ENCODE results near the gene YJEFN3. TPM values are rescaled to one million over a fixed set of nuclear protein-coding genes. Genes with fewer than 3 reads are reported as not detected.
A peak's percentile ranks its signal among the peaks of the same experiment; 100 is the strongest.

Gene YJEFN3
- total RNA-seq, 1 experiment from 2014 or later, result 1.2 TPM

GRCh38 chr19:19546751-19547162 lies 18.0 kb downstream of the YJEFN3 start:
- H3K27me3 ChIP-seq (ENCODE audit: control insufficient read depth, insufficient read depth, low read length), result no peaks in the 10 kb centered on the region
- no peaks in the 10 kb centered on the region for H3K36me3 ChIP-seq (replicated peaks; ENCODE audit: control insufficient read depth, insufficient read depth, low read length)
- H3K4me3 ChIP-seq (ENCODE audit: insufficient read depth, low read depth, low read length), result no peak overlapping the region
- no peak for DNase-seq

GRCh38 chr19:19547674-19548336 lies 19.1 kb downstream of the YJEFN3 start:
- DNase-seq, result no peak
- Histone ChIP-seq H3K4me3 (ENCODE audit: insufficient read depth, low read depth, low read length) (no peak overlapping the region), H3K27me3 (ENCODE audit: control insufficient read depth, insufficient read depth, low read length) (no peaks in the 10 kb centered on the region), H3K36me3 (replicated peaks; ENCODE audit: control insufficient read depth, insufficient read depth, low read length) (no peaks in the 10 kb centered on the region)

- Histone ChIP-seq H3K27me3 (ENCODE audit: control insufficient read depth, insufficient read depth, low read length) (no peaks in the 10 kb centered on the region), H3K36me3 (replicated peaks; ENCODE audit: control insufficient read depth, insufficient read depth, low read length) (no peaks in the 10 kb centered on the region), H3K4me3 (ENCODE audit: insufficient read depth, low read depth, low read length) (no peak overlapping the region)
- DNase-seq, result no peak
These were observed 20.4 kb downstream of the YJEFN3 start for GRCh38 chr19:19548915-19549759.

- no peak overlapping the region for H3K4me3 ChIP-seq (ENCODE audit: insufficient read depth, low read depth, low read length)
- H3K27me3 ChIP-seq (ENCODE audit: control insufficient read depth, insufficient read depth, low read length), result no peaks in the 10 kb centered on the region
- DNase-seq, result no peak
- H3K36me3 ChIP-seq (replicated peaks; ENCODE audit: control insufficient read depth, insufficient read depth, low read length), result no peaks in the 10 kb centered on the region
These were observed 21.2 kb downstream of the YJEFN3 start for GRCh38 chr19:19549804-19550464.

- no peak overlapping the region for H3K4me3 ChIP-seq (ENCODE audit: insufficient read depth, low read depth, low read length)
- no peaks in the 10 kb centered on the region for H3K27me3 ChIP-seq (ENCODE audit: control insufficient read depth, insufficient read depth, low read length)
- no peaks in the 10 kb centered on the region for H3K36me3 ChIP-seq (replicated peaks; ENCODE audit: control insufficient read depth, insufficient read depth, low read length)
- DNase-seq, result peak; percentile 67
These were observed 21.8 kb downstream of the YJEFN3 start for GRCh38 chr19:19550485-19550929.

DNA sequence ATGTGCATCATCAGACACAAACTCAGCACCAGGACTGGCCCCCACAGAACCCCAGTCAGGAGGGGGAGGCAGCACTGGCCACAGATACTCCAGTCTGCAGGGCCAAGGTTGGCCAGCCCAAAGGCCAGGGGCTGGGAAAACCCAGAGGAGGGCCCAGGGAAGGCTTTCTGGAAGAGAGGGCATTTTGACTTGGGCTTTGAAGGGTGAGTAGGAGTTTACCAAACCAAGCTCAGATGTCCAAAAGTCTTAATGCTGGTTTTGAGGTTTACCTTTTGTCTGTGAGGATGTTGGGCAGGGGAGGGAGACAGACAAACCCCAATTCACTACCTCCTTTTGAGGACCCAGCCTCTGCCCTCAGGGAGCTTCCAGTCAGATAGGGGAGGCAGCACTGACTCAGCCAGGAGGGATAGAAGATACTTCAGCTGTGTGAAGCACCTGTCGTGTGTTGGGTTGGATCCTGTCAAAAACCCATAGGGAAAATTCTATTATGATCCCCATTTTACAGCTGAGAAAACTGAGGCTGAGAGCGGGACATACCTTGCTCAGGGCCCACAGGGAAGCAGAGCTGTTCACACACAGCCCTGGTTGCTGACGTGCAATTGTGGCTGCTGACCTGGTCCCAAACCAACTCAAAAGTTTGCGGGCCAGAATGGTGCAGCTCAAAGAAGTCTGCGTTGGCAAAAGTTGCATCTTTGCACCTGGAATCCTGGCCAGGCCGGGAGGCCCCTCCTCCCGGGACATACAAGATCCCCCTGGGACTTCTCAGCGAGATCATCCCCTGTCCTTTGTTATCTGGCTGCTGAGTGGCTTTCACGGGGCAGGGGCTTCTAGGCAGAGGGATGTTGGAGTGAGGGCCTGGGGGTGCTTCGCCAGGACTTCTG lies 22.5 kb downstream of the YJEFN3 start:
- H3K4me3 ChIP-seq (ENCODE audit: insufficient read depth, low read depth, low read length), result no peak overlapping the region
- DNase-seq, result peak; percentile 76
- H3K36me3 ChIP-seq (replicated peaks; ENCODE audit: control insufficient read depth, insufficient read depth, low read length), result no peaks in the 10 kb centered on the region
- no peaks in the 10 kb centered on the region for H3K27me3 ChIP-seq (ENCODE audit: control insufficient read depth, insufficient read depth, low read length)

GRCh38 chr19:19551853-19552192 lies 23.1 kb downstream of the YJEFN3 start:
- no peak overlapping the region for H3K4me3 ChIP-seq (ENCODE audit: insufficient read depth, low read depth, low read length)
- DNase-seq, result peak; percentile 63
- H3K36me3 ChIP-seq (replicated peaks; ENCODE audit: control insufficient read depth, insufficient read depth, low read length), result no peaks in the 10 kb centered on the region
- no peaks in the 10 kb centered on the region for H3K27me3 ChIP-seq (ENCODE audit: control insufficient read depth, insufficient read depth, low read length)

- no peaks in the 10 kb centered on the region for H3K27me3 ChIP-seq (ENCODE audit: control insufficient read depth, insufficient read depth, low read length)
- peak; percentile 95 for DNase-seq
- no peaks in the 10 kb centered on the region for H3K36me3 ChIP-seq (replicated peaks; ENCODE audit: control insufficient read depth, insufficient read depth, low read length)
- H3K4me3 ChIP-seq (ENCODE audit: insufficient read depth, low read depth, low read length), result no peak overlapping the region
These were observed 24.1 kb downstream of the YJEFN3 start for GRCh38 chr19:19552798-19553197.

GRCh38 chr19:19553670-19554069 lies 25.0 kb downstream of the YJEFN3 start:
- Histone ChIP-seq H3K36me3 (replicated peaks; ENCODE audit: control insufficient read depth, insufficient read depth, low read length) (no peaks in the 10 kb centered on the region), H3K27me3 (ENCODE audit: control insufficient read depth, insufficient read depth, low read length) (no peaks in the 10 kb centered on the region), H3K4me3 (ENCODE audit: insufficient read depth, low read depth, low read length) (no peak overlapping the region)
- no peak for DNase-seq

GRCh38 chr19:19554074-19555023 lies 25.6 kb downstream of the YJEFN3 start:
- Histone ChIP-seq H3K27me3 (ENCODE audit: control insufficient read depth, insufficient read depth, low read length) (no peaks in the 10 kb centered on the region), H3K4me3 (ENCODE audit: insufficient read depth, low read depth, low read length) (no peak overlapping the region), H3K36me3 (replicated peaks; ENCODE audit: control insufficient read depth, insufficient read depth, low read length) (no peaks in the 10 kb centered on the region)
- peak; percentile 97 for DNase-seq

- Histone ChIP-seq H3K4me3 (ENCODE audit: insufficient read depth, low read depth, low read length) (no peak overlapping the region), H3K36me3 (replicated peaks; ENCODE audit: control insufficient read depth, insufficient read depth, low read length) (no peaks in the 10 kb centered on the region), H3K27me3 (ENCODE audit: control insufficient read depth, insufficient read depth, low read length) (no peaks in the 10 kb centered on the region)
- no peak for DNase-seq
These were observed 29.3 kb downstream of the YJEFN3 start for GRCh38 chr19:19558055-19558454.

DNA sequence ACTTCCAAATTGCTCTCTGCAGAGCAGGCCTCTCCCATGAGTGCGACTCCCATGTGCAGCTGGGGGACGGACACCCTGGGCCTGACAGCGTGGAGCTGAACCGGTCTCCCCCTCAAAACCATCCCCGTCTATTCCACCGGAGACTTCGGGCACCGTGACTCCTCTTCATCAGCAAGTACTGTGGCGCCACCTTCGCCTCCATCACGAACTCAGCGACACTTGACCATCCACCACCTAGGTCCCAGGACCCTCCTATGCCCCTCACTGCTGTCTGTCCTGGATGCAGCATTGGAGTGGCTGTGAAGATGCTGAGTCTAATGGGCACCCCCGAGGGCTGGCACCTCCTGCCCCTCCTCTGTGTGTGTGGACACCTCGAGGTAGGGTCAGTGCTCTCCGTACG lies 29.9 kb downstream of the YJEFN3 start:
- no peak for DNase-seq
- Histone ChIP-seq H3K36me3 (replicated peaks; ENCODE audit: control insufficient read depth, insufficient read depth, low read length) (no peaks in the 10 kb centered on the region), H3K27me3 (ENCODE audit: control insufficient read depth, insufficient read depth, low read length) (no peaks in the 10 kb centered on the region), H3K4me3 (ENCODE audit: insufficient read depth, low read depth, low read length) (no peak overlapping the region)

DNA sequence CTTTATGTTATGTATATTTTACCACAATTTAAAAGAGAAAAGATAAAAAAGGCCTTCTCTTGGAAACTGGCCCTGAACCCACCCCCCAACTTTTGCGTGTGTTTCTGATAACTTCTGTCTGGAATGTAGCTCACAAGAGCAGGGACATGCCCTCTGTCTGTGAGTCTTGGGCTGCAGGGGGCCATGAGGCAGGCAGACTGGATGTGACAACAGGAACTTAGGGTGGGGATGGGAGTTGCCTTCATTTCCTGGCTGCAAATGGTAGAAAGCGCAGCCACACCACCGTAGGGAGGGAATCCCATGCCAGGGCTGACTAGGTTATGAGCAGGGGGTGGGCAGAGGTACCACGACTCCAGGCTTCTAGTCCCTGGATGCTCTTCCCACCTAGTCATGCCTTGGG lies 31.2 kb downstream of the YJEFN3 start:
- Histone ChIP-seq H3K4me3 (ENCODE audit: insufficient read depth, low read depth, low read length) (no peak overlapping the region), H3K36me3 (replicated peaks; ENCODE audit: control insufficient read depth, insufficient read depth, low read length) (no peaks in the 10 kb centered on the region), H3K27me3 (ENCODE audit: control insufficient read depth, insufficient read depth, low read length) (no peaks in the 10 kb centered on the region)
- no peak for DNase-seq

All from H7 (cell line).